K562 (cell line): Measurements from ENCODE around the gene GLUD1. TPM values are rescaled to one million over a fixed set of nuclear protein-coding genes. Genes with fewer than 3 reads are reported as not detected.

Experiments
- CBX5 ChIP-seq: IDR thresholded peaks from 2 replicates; pipeline ENCODE4 v1.6.1; 2014; ENCODE audit warnings: low read depth, borderline replicate concordance
- DDX20 ChIP-seq: fragments of 450-650 bp; IDR thresholded peaks from 2 replicates; pipeline ENCODE4 v1.6.1; 2016; ENCODE audit warnings: missing genetic modification characterization, low read depth, mild to moderate bottlenecking, missing compliant biosample characterization, moderate library complexity
- FOS ChIP-seq: IDR thresholded peaks from 3 replicates; pipeline ENCODE4 v1.6.1; 2011; ENCODE audit not compliant: insufficient read length; ENCODE audit errors: extremely low read depth
- HDGF ChIP-seq: fragments of 450-650 bp; IDR thresholded peaks from 2 replicates; pipeline ENCODE4 v1.6.1; 2016
- HSF4 ChIP-seq: fragments of 250-450 bp; sonication (Bioruptor Pico); IDR thresholded peaks from 2 replicates; pipeline ENCODE4 v2.1.2; 2022; ENCODE audit warnings: mild to moderate bottlenecking, moderate library complexity, borderline replicate concordance
- MBD2 ChIP-seq: sonication (generic); IDR thresholded peaks from 2 replicates; pipeline ENCODE4 v1.6.1; 2016; ENCODE audit warnings: low read depth, borderline replicate concordance
- MED1 ChIP-seq: sonication (generic); formaldehyde crosslinking; IDR thresholded peaks from 2 replicates; pipeline ENCODE4 v1.8.1; 2023; ENCODE audit warnings: missing genetic modification reagents, borderline replicate concordance
- MIER1 ChIP-seq: fragments of 450-650 bp; IDR thresholded peaks from 2 replicates; pipeline ENCODE4 v1.6.1; 2016; ENCODE audit warnings: antibody characterized with exemption, mild to moderate bottlenecking, low read depth
- NEUROD1 ChIP-seq: fragments of 150-350 bp; IDR thresholded peaks from 2 replicates; pipeline ENCODE4 v1.6.1; 2014; ENCODE audit warnings: borderline replicate concordance, low read length, low read depth; ENCODE audit not compliant: partially characterized antibody
- NFIC ChIP-seq: fragments of 450-650 bp; IDR thresholded peaks from 2 replicates; pipeline ENCODE4 v1.6.1; 2017; ENCODE audit warnings: mild to moderate bottlenecking, inconsistent platforms
- PPARD ChIP-seq: fragments of 250-450 bp; sonication (Bioruptor Pico); IDR thresholded peaks from 2 replicates; pipeline ENCODE4 v1.8.0; 2022; ENCODE audit warnings: inconsistent platforms, mild to moderate bottlenecking, moderate library complexity
- RNF2 ChIP-seq: sonication (generic); IDR thresholded peaks from 2 replicates; pipeline ENCODE4 v1.6.1; 2016
- SIN3B ChIP-seq: fragments of 450-650 bp; IDR thresholded peaks from 2 replicates; pipeline ENCODE4 v1.6.1; 2017; ENCODE audit warnings: low read depth, mild to moderate bottlenecking, moderate library complexity
- SMAD4 ChIP-seq: fragments of 250-450 bp; sonication (Bioruptor Pico); conservative IDR thresholded peaks from 2 replicates; pipeline ENCODE4 v1.8.0; 2021; ENCODE audit warnings: inconsistent platforms, mild to moderate bottlenecking, moderate library complexity
- XRCC5 ChIP-seq: fragments of 200-400 bp; formaldehyde crosslinking; IDR thresholded peaks from 2 replicates; pipeline ENCODE4 v1.6.1; 2017; ENCODE audit warnings: low read depth, mild to moderate bottlenecking, low read length
- ZNF324 ChIP-seq: fragments of 250-450 bp; sonication (Bioruptor Pico); IDR thresholded peaks from 2 replicates; pipeline ENCODE4 v1.4.0; 2020; ENCODE audit warnings: mild to moderate bottlenecking
- ZNF436 ChIP-seq: fragments of 250-450, 450-650 bp; sonication (Bioruptor Pico); formaldehyde crosslinking; IDR thresholded peaks from 2 replicates; pipeline ENCODE4 v1.7.0; 2020; ENCODE audit warnings: mild to moderate bottlenecking
- ZNF584 ChIP-seq: fragments of 200-800 bp; sonication (Bioruptor generic); IDR thresholded peaks from 2 replicates; pipeline ENCODE4 v1.6.1; 2016; ENCODE audit warnings: low read depth, mild to moderate bottlenecking, missing genetic modification characterization, missing compliant biosample characterization
- polyA plus RNA-seq, 8 experiments: library from polyadenylated mRNA; depleted of rRNA in 4 of 8; stranded (reverse) in 5 of 8; unstranded in 3 of 8; fragments of >200 nt; fragmentation: Nextera tagmentation in 2 of 8; fragmentation: Illumina TruSeq in 1 of 8; extraction: Ambion mirVana in 2 of 8; extraction: Trizol in 1 of 8; gene quantifications; 2 replicates each; pipeline versions ENCODE4 v1.2.1 to v1.2.3, GENCODE V29; 2011 to 2014; ENCODE audit warnings: inconsistent platforms in 1 of 8, missing spikeins in 1 of 8
- total RNA-seq, 7 experiments: library from RNA; depleted of rRNA in 6 of 7; stranded (reverse); fragments of >200 nt in 6 of 7; fragmentation: Illumina TruSeq in 2 of 7; extraction: Trizol in 2 of 7; gene quantifications; 2 replicates each; pipeline versions ENCODE4 v1.2.1 to v1.2.3, GENCODE V29; 2011 to 2021; ENCODE audit warnings: low replicate concordance in 1 of 7
- TF ChIP-seq, protein P1 (sequence below): sonication (generic); formaldehyde crosslinking; IDR thresholded peaks from 2 replicates; pipeline ENCODE4 v1.8.0; 2022; ENCODE audit warnings: mild to moderate bottlenecking, low read depth, missing genetic modification reagents
- TF ChIP-seq, protein P2 (sequence below), 3 experiments: fragments of 200-800 bp in 1 of 3; fragments of 250-450 bp in 1 of 3; fragments of 450-650 bp in 1 of 3; sonication (Bioruptor Pico) in 1 of 3; sonication (Bioruptor generic) in 1 of 3; formaldehyde crosslinking in 1 of 3; IDR thresholded peaks; 2 replicates each; pipeline versions ENCODE4 v1.6.1 to v1.8.0; 2016 to 2022; ENCODE audit warnings: mild to moderate bottlenecking in 2 of 3, missing genetic modification characterization in 2 of 3, missing compliant biosample characterization in 1 of 3, moderate library complexity in 1 of 3
- TF ChIP-seq, protein P3 (sequence below): fragments of 250-450 bp; sonication (Bioruptor Pico); IDR thresholded peaks from 2 replicates; pipeline ENCODE4 v1.8.0; 2022; ENCODE audit warnings: inconsistent platforms, mild to moderate bottlenecking, moderate library complexity, borderline replicate concordance

Gene GLUD1
- total and polyA plus RNA-seq, 9 of the 15 experiments (the other 6 are each of a cell fraction or from before 2014, with no cell fraction given): 21.9 to 92.0 (median 76.3) TPM

GRCh38 chr10:87093632-87094372 is 841 bp downstream of the GLUD1 start (continued):
- TF ChIP-seq, protein P1, sequence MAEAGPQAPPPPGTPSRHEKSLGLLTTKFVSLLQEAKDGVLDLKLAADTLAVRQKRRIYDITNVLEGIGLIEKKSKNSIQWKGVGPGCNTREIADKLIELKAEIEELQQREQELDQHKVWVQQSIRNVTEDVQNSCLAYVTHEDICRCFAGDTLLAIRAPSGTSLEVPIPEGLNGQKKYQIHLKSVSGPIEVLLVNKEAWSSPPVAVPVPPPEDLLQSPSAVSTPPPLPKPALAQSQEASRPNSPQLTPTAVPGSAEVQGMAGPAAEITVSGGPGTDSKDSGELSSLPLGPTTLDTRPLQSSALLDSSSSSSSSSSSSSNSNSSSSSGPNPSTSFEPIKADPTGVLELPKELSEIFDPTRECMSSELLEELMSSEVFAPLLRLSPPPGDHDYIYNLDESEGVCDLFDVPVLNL (CRISPR knock-in tag): no peak
- TF ChIP-seq NFIC (no peak), MBD2 (0 out of 2 replicates have a peak, but pooled peaks have one; percentile 12), HSF4 (CRISPR knock-in tag) (no peak), NEUROD1 (no peak), ZNF324 (CRISPR knock-in tag) (no peak), DDX20 (tag) (no peak), XRCC5 (no peak), RNF2 (peak; percentile 29; the same call in 1 of the 2 replicates), SMAD4 (0 out of 2 replicates have a peak, but pooled peaks have one; percentile 35), ZNF436 (CRISPR knock-in tag) (no peak), CBX5 (no peak), FOS (no peak), SIN3B (no peak), ZNF584 (CRISPR knock-in tag) (no peak), PPARD (CRISPR knock-in tag) (no peak), MED1 (CRISPR knock-in tag) (no peak), HDGF (no peak), MIER1 (no peak)
- TF ChIP-seq, protein P2, sequence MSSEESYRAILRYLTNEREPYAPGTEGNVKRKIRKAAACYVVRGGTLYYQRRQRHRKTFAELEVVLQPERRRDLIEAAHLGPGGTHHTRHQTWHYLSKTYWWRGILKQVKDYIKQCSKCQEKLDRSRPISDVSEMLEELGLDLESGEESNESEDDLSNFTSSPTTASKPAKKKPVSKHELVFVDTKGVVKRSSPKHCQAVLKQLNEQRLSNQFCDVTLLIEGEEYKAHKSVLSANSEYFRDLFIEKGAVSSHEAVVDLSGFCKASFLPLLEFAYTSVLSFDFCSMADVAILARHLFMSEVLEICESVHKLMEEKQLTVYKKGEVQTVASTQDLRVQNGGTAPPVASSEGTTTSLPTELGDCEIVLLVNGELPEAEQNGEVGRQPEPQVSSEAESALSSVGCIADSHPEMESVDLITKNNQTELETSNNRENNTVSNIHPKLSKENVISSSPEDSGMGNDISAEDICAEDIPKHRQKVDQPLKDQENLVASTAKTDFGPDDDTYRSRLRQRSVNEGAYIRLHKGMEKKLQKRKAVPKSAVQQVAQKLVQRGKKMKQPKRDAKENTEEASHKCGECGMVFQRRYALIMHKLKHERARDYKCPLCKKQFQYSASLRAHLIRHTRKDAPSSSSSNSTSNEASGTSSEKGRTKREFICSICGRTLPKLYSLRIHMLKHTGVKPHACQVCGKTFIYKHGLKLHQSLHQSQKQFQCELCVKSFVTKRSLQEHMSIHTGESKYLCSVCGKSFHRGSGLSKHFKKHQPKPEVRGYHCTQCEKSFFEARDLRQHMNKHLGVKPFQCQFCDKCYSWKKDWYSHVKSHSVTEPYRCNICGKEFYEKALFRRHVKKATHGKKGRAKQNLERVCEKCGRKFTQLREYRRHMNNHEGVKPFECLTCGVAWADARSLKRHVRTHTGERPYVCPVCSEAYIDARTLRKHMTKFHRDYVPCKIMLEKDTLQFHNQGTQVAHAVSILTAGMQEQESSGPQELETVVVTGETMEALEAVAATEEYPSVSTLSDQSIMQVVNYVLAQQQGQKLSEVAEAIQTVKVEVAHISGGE (CRISPR knock-in tag; IDR thresholded peaks at IDR 0.05): no peak
- TF ChIP-seq, protein P3, sequence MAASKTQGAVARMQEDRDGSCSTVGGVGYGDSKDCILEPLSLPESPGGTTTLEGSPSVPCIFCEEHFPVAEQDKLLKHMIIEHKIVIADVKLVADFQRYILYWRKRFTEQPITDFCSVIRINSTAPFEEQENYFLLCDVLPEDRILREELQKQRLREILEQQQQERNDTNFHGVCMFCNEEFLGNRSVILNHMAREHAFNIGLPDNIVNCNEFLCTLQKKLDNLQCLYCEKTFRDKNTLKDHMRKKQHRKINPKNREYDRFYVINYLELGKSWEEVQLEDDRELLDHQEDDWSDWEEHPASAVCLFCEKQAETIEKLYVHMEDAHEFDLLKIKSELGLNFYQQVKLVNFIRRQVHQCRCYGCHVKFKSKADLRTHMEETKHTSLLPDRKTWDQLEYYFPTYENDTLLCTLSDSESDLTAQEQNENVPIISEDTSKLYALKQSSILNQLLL (CRISPR knock-in tag): no peak
